ENCODE data around the gene SMAD5. TPM values are rescaled to one million over a fixed set of nuclear protein-coding genes. Genes with fewer than 3 reads are reported as not detected.

SMAD5 gene
- total RNA-seq, 6 donors from 2014 or later: 14.6 to 54.3 (median 45.1) TPM

DNA sequence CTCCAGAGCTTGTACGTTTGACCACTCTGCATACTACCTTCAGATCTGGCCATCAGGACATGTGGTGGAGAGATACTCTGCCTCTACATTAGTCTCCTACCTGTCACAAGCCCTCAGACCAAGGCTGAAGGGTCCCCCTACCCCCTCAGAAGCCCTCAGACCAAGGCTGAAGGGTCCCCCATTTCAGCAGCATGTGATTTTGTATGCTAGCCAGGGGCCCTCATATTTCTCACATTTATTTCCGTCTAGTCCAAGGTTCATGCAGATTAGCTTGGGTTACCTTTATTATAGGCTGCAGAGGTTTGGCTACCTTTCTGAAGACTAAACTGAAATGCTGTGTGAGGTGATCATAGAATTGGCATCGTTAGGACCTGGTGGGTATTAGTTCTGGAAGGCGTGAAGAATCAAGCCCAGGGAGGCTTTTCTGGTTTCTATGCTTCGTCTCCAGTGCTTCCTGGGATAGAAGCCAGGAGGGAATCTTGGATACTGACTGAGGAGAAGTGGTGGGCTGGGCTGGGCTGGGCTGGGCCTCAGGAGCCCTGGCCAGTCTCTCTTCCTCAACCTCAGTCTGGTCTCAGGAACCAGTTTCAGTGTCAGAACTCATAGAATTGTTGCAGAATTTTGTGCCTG is 57.6 kb downstream of the SMAD5 start:
- TF ChIP-seq POLR2AphosphoS5 (IDR thresholded peaks at IDR 0.05) (no peak), POLR2A (IDR thresholded peaks at IDR 0.05) (no peak), EP300 (IDR thresholded peaks at IDR 0.05) (no peak)
- TF ChIP-seq, protein P1, sequence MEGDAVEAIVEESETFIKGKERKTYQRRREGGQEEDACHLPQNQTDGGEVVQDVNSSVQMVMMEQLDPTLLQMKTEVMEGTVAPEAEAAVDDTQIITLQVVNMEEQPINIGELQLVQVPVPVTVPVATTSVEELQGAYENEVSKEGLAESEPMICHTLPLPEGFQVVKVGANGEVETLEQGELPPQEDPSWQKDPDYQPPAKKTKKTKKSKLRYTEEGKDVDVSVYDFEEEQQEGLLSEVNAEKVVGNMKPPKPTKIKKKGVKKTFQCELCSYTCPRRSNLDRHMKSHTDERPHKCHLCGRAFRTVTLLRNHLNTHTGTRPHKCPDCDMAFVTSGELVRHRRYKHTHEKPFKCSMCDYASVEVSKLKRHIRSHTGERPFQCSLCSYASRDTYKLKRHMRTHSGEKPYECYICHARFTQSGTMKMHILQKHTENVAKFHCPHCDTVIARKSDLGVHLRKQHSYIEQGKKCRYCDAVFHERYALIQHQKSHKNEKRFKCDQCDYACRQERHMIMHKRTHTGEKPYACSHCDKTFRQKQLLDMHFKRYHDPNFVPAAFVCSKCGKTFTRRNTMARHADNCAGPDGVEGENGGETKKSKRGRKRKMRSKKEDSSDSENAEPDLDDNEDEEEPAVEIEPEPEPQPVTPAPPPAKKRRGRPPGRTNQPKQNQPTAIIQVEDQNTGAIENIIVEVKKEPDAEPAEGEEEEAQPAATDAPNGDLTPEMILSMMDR (IDR thresholded peaks at IDR 0.05): no peak
- Histone ChIP-seq H3K4me3 (no peak overlapping the region), H3K9me3 (no peaks in the 10 kb centered on the region), H3K27me3 (peaks cover 0 to 23% (median 11%) of the 10 kb centered on the region in 4 donors), H3K36me3 (peaks cover 0 to 18% (median 3%) of the 10 kb centered on the region in 4 donors), H3K4me1 (peaks cover 19 to 29% (median 20%) of the 10 kb centered on the region in 4 donors), H3K27ac (no peak overlapping the region)
- DNase-seq (no peak), ATAC-seq (ENCODE audit: low FRiP score in 2 of 2) (no peak)
- WGBS, 2 donors: 55 to 66% methylated on average over 5 of the region's 5 CpGs

DNA sequence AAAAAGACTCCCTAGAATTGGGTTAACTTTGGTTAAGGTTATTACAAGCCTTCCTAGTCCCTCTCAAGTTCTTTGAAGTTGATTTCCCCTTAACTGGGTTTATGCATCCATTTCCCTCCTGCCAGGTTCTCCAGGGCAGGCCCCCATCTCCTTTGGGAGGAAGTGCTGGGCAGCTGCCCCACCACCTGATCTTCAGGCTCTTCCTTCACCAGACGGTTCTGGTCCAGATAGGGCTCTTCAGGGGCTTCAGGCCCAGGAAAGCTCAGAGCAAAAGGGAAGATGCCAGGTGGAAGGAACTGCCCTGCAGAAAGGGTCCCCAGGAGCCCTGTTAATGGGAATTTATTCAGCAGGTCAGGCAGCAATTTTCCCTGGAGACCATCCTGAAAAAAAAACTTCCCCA is 58.3 kb downstream of the SMAD5 start:
- WGBS, 2 donors: 15 to 33% methylated on average over 1 of the region's 1 CpG
- Histone ChIP-seq H3K4me3 (no peak overlapping the region), H3K27me3 (peaks cover 0 to 23% (median 11%) of the 10 kb centered on the region in 4 donors), H3K36me3 (peaks cover 0 to 18% (median 3%) of the 10 kb centered on the region in 4 donors), H3K27ac (no peak overlapping the region), H3K9me3 (no peaks in the 10 kb centered on the region), H3K4me1 (peaks cover 19 to 29% (median 20%) of the 10 kb centered on the region in 4 donors)
- TF ChIP-seq POLR2A (IDR thresholded peaks at IDR 0.05) (no peak), POLR2AphosphoS5 (IDR thresholded peaks at IDR 0.05) (no peak), EP300 (IDR thresholded peaks at IDR 0.05) (no peak)
- TF ChIP-seq, protein P1 (IDR thresholded peaks at IDR 0.05): no peak
- ATAC-seq (ENCODE audit: low FRiP score in 2 of 2) (no peak), DNase-seq (no peak)

DNA sequence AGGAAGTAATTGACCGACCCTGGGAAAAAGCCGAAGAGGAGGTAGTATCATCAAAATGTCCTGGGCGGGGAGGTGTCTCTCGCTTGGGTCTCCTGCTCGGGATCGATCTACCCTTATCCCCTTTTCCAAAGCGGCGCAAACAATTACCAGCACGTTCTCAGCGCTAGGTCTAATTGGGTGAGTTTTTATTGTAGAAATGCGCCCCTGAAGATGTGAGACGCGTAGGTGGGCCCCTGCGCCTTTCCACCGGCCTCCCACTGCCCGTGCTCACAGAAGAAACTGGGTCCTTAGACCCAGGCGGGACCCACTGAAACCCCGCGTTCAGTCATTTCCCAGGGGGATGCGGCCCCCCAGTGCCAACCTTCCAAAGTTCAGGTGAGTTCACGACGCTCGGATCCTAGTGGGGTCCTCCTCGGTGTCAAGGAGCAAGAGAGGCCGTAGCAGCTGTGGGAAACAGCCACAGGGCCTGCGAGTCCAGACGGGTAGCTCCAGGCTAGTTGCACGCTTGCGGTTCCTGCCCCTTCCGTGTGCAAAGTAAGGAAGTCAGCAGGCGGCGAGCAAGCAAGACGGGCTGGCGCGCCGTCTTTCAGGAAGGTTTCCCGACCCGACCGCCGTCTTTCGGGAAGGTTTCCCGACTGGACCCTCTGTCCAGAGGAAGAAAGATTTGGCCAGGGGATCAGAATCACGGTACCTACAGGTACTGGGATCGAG is 58.8 kb downstream of the SMAD5 start:
- ATAC-seq (ENCODE audit: low FRiP score in 2 of 2): peak in 1 of 2 donors; percentile 3
- WGBS, 2 donors: 23 to 38% methylated on average over 39 to 40 of the region's 44 CpGs
- TF ChIP-seq POLR2A (IDR thresholded peaks at IDR 0.05) (no peak), POLR2AphosphoS5 (IDR thresholded peaks at IDR 0.05) (no peak), EP300 (IDR thresholded peaks at IDR 0.05) (no peak)
- TF ChIP-seq, protein P1 (IDR thresholded peaks at IDR 0.05): no peak

DNA sequence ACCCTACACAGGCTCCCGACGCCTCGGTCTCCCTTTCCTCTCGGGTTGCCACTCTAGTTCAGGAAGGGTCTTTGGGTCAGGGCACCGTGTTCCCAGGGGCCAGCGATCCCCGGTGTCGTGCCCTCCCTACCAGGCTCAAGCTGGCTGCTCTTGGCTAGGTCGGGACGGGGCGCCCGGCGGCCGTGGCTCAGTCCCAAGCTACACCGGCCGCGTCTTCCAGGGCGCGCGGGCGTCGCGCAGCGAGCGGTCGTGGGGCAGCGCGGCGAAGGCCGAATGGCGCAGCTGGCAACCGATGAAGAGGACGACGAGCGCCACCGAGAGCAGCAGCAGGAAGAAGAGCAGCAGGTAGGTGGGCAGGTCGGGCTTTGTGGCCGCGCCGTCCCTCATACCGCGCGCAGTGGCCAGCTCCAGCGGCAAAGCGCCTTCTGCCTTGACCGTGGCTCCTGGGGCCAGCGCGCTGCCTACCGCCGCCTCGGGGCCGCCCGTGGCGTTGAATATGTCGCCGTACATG is 59.4 kb downstream of the SMAD5 start:
- Histone ChIP-seq H3K36me3 (peaks cover 0 to 14% (median 0%) of the 10 kb centered on the region in 4 donors), H3K4me3 (peak overlapping the region in 3 of 4 donors; percentile 15 to 37 (median 36)), H3K27ac (no peak overlapping the region), H3K4me1 (peaks cover 19 to 29% (median 20%) of the 10 kb centered on the region in 4 donors), H3K27me3 (peaks cover 0 to 23% (median 11%) of the 10 kb centered on the region in 4 donors), H3K9me3 (no peaks in the 10 kb centered on the region)
- WGBS, 2 donors: 2% methylated on average over 25 of the region's 56 CpGs; no CpG with 5 or more reads in 1 of the 2 donors
- DNase-seq: peak in 1 of 2 donors; percentile 86
- TF ChIP-seq POLR2AphosphoS5 (IDR thresholded peaks at IDR 0.05) (no peak), POLR2A (IDR thresholded peaks at IDR 0.05) (no peak), EP300 (IDR thresholded peaks at IDR 0.05) (no peak)
- TF ChIP-seq, protein P1 (IDR thresholded peaks at IDR 0.05): no peak
- ATAC-seq (ENCODE audit: low FRiP score in 2 of 2): peak in 1 of 2 donors; percentile 38

More for the DNA sequence above, 58.8 kb downstream of the SMAD5 start:
- DNase-seq: peak in 1 of 2 donors; percentile 52
- H3K27ac ChIP-seq: no peak overlapping the region
- H3K4me3 ChIP-seq: peak overlapping the region in 2 of 4 donors; percentile 36 to 37
- H3K27me3 ChIP-seq: peaks cover 0 to 23% (median 11%) of the 10 kb centered on the region in 4 donors
- H3K9me3 ChIP-seq: no peaks in the 10 kb centered on the region
- peaks cover 19 to 29% (median 20%) of the 10 kb centered on the region in 4 donors for H3K4me1 ChIP-seq
- peaks cover 0 to 18% (median 0%) of the 10 kb centered on the region in 4 donors for H3K36me3 ChIP-seq
